H4 (cell line): ENCODE measurements around the gene COL4A2. TPM values are rescaled to one million over a fixed set of nuclear protein-coding genes. Genes with fewer than 3 reads are reported as not detected.

ENCODE experiments used
- DNase-seq: peaks from one replicate; pipeline ENCODE4 v3.0.0-alpha.2; 2015; ENCODE audit warnings: low spot score
- total RNA-seq: library from RNA; depleted of rRNA; stranded (reverse); fragments of >200 nt; shearing (Covaris generic); gene quantifications from 2 replicates; pipeline ENCODE4 v1.2.3, GENCODE V29; 2014

COL4A2 gene
- total RNA-seq, 1 experiment from 2014 or later: 20.4 TPM

DNA sequence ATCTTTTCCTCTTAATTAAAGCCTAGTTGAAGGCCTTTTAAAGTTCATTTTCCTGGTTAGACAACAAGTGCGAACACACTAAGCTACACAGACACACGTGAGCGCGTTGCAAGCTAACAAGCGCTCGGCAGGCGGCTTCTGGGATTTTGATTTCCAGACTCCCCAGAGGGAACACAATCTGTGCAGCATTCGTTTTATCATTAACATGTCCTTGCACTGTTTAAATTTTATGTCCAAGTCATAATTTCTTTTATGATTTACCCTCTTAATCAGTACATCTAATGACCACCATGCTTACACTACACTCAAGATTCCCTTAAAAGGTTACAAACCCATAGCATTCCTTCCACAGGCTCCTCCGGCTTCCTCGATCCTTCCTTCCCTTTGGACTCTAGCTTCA, 16.9 kb upstream of the COL4A2 start:
- DNase-seq: no peak

DNA sequence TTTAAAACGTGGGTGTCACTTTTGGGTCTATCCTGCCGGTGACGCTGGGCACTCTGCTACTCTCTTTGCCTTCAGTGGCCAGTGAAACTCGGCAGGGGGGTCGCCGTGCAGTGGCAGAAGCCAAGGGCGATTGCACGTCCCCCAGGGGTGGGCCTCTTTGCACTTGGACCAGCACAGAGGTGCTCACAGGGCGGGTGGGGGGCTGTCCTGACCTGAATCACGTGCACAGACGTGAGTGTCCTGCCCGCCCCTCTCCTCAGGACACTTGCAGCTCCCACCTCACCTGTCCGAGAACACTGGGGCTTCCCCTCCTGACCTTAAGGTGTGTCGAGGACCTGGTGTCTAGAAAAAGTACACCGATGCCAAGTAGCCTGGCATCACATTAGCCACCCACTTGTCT, 16.3 kb upstream of the COL4A2 start:
- DNase-seq: no peak

DNA sequence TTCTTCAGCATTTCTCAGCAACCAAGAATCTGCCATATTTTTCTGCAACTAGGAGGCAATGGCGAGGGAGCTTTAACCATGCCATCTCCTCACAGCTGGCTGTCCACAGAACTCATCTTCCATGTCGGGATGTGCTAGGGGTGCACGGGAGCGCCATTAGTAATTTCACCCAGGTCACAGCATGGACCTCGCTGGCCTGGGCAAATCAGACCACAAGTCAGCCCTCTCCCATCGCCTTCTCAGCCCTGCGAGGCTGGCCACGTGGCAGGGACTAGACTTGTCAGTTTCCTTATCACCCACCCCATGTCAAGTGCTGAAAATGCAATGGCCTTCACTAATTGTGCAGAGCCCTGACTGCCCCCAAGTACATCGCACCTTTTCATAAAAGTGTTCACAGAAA, 15.8 kb upstream of the COL4A2 start:
- DNase-seq: no peak

DNA sequence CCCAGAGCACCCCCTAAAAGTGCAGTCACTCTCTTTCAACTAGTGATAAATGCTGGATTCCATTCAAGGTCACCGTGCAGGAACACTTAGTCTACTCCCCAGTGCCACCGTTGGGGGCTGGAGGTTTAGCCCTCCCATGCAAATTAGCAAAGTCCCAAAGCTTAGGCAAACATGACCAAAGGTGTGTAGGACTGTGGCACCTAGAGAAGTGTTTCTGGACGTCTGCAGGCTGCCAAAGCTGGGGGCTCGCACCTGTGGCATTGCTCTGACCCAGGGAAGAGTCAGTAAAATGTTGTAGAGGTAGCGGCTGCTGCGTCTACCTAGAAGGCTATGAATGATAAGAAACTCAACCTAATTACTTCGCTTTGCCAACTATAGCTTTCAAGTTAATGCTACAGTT, 14.0 kb upstream of the COL4A2 start:
- no peak for DNase-seq

DNA sequence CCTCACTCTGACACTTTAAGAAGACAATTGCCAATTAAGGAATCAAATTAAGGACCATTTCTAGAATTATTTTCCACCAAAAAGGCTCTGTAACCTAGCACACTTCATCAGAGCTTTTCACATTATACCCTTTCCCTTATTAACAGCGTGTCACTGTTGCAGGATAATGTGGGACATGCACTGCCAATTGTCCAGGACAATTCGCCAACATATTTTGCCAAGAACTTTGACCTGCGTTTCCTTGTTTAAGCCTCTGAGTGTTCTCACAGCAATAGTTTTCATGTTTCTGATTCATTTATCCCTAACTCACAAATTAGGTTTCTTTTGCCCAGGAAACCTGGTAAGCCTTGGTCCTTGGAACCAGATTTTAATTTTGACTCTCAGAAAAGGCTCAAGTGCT, 13.4 kb upstream of the COL4A2 start:
- DNase-seq: no peak

DNA sequence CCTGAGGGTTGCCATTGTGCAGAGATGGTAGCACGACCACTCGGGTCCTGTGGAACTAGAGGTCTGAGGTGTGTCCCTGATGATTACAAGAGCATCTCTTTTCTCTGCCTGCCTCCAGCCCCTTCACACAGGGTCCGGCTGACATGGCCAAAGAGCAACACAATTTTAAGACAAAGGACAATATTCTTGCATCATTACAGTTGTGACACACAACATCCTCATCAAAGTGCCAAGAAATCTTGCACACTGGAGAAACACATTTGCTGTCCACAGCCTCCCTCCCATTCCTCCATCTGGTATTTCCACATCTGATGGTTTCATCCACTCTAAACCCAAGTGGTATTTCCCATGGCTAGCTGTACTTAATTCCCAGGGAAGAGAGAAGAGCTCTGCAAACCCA, 12.9 kb upstream of the COL4A2 start:
- no peak for DNase-seq

DNA sequence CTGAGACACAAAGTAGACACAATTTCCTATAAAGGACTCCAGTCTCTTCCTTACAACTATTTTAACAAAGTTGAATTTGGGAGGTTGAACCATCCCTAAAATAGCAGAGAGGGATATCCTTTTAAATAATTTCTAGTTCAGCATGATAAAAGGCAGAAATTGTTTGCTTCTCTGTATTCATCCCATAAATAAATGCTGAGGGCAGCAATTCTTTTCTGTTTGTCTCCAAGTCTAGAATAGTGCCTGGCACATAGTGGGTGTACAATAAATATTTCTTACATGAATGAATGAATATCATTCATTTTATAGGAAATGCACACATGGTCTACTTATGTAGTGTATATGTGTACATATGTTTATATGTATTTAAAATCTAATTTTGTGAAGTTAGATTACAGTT, 12.5 kb upstream of the COL4A2 start:
- DNase-seq: no peak

DNA sequence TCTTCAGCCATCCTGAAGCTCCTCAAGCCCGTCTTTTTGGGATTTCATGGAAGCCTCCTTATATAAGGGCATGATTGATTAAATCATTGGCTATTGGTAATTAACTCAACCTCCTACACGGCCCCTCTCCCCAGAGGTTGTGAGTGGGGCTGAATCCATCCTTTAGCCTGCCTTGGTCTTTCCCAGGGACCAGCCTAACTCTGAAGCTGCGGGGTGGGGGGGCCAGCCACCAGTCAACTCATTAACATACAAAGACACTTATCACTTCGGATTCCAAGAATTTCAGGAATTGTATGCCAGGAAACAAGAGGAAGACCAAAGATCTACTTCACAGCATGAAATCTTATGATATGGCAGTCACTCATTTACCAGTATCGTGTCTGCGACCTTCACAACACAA, 10.1 kb upstream of the COL4A2 start:
- DNase-seq: no peak

DNA sequence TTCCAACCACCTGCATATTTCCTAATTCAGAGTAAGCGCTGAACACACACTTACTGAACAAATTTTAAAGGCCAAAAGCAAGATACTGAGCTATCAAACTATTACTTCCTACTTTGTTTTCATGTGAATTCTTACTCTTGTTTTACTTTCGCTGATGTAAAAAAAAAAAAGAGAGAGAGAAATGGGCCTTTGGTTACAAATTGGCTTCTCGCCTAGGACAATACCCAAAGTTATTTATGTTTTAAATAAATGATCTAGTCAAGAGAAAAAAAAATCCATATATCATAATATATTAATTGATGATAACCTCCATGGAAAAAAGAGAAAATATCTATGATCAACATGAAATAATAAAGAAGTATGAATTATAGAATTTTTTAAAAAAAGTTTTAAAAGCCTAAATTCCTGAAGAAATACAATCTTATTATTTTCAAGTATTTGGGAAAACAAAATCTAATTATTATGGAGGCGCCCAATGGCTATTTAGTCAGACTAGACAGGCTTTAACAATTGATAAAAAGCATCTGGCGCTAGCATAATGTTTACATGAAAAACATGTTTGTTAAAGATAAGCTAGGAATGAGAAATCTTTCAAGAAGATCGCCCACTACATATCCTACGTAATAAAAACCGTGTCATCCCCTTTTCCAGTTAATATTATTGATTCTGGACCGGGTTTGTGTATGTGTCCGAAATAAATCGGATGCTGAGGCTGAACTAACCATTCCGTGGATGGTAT, 9.1 kb upstream of the COL4A2 start:
- no peak for DNase-seq

DNA sequence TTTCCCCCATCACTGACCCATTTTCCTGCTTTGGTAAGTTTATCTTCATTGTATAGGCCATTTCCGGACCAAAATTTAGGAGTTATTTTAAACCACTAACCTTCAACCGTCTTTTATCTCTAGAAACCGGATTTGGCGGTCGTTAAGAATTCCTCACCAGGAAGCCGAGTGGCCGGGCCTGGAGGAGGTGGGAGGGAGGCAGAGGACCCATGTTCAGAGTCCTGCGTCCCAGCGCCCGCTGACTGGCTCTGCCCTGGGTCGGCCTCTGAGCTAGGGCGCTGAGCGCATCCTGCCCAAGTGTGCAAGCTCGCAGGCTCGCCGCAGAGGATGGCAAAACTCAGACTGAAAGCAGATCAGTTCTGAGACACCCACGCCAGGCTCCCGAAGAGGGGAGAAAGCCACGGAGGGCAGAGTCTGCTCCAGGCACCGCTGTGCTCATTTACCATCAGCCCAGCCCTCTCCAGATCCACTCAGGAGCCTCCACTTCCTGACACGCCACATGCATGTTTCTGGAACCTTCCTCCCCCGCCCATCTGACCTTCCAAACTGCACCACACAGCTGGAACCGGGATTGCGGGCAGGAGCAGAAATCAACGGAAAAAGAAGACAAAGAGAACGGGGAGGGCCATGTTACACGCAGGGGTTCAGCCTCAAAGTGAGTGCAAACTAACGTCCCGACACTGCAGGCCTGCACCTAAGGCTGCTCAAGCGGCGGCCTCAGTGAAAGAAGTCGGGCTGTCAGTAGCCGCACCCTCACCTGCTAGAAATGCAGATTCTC, 8.4 kb upstream of the COL4A2 start:
- DNase-seq: no peak

DNA sequence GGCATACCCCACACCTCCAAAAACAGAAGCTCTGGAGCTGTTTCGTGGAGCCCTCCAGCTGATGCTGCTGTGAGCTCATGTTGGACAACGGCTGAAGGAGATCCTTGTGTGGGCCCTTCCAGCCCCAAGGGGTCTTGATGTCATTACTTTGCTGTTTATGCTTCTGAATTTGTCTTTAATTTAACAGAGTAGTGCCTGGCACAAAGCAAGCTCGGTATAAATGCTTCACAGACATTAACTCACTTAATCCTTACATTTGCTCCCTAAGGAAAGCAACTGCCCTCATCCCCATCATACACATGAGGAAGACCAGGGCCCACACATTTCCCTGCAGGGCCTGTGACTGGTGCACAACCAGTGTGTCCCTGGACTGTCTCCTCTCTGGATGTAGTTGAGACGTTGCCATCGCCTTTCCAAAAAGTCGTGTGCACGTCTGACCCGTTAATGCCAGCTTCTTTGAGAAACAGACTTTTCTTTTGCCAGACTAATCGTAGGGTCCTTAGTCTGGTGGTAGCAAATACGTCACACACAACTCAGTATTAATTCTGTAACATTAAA, 7.7 kb upstream of the COL4A2 start:
- no peak for DNase-seq

DNA sequence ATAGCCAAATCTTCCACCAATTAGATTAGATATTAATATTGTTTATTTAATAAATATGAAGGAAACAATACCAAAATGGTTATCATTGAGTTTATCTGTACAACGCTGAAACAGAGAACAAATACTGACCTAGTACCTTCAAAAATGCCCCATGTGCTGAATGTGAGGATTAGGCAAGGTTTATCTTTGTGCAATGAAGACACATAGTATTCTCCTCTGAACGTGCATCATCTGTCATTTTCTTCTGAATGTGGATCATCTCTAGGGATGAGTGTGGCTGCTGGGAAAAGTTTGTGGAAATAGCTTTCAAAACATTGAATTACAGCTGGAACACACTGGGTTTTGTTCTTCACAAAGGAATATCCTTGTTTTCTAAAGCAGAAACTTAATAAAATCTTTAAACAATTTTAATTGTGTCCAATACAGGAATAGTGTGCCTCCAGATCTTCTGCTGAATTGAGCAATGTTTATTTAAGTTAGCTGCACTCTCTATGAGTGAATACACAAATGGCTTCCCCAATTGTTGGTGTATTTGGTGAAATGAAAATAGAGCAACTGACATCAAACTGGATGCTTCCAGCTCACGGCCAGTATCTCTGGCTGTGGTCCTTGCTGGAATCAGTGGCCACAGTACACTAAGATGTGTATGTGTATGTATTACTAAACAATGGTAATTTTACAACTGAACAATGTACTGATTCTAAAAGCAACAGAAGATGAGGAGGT, 6.8 kb upstream of the COL4A2 start:
- no peak for DNase-seq

DNA sequence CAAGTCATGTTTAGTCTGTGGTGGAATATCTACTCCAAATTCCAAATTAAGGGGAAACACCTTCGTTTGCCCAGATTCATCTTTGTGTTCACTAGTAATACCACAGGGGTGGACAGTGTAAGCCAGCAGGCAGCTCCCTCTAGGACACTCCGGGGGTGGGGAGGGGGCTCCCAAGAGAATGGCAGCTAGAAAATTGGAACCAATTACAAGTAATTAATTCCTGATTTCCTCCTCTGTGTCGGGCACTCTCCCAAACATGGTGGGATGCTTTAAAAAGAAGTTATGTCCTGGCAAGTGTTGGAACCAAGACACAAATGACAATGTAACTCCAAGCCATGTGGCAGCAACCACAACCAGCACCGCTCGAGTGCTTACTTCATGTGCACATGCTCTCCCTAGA, 6.0 kb upstream of the COL4A2 start:
- no peak for DNase-seq

DNA sequence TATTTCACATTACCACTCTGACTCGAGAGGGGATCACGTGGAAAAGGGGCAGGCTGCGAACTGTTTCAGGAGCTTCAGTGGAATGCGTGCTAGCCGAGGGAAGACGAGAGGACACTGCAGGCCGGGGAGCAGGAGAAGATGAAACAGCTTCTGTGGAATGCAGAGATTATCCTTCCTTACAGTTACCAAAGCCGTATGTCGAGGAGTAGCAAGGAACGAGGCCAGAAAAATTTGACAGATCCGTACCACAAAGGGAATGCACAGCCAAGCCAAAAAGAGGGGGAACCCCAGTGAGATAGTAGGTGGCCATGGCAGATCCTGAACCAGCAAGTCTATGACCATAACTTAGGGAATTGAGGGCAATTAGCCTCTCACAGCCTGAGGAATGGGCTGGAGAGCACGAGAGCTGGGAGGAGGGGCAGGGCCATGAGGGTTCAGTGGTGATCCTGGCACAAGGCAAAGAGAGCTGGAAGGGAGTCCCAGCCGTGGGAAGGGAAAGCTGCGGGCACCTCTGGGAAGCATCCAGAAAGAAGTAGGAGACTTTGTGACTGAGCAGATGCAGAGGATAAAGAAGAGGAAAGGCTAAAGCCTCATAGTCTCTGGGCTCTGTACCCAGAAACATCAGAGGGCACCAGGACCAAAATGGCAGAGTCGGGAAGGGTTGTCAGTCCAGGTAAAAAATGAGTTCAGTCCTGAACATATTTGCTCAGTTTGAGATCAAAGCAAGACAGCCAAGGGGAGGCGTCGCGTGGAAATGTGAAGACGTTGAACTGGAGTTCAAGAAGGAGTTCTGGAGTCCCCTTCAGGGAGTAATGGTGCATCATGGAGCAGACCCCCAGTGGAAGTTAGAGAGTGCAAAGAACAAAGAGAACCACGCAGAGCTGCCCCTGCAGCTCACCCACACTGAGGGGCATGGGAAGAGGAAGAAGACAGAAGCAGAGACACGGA, 5.2 kb upstream of the COL4A2 start:
- no peak for DNase-seq

DNA sequence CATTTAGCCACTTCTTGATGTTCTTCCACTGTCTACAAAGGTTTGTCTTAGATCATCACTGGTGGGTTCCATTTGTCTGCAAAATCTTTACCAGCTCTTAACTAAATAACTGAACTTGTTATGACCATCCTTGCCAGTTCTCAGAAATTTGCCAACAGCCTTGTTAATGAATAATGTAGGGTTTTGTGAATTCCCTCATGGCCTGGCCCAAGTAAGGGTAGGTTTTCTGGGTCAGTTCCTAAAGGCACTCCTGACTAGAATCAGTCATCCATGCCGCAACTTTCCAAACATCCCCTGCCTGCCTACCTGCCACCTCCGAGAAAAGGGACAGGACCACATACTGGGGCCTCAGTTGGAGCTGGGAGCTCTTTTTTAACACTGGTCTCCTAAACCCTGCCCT, 4.1 kb upstream of the COL4A2 start:
- DNase-seq: no peak

DNA sequence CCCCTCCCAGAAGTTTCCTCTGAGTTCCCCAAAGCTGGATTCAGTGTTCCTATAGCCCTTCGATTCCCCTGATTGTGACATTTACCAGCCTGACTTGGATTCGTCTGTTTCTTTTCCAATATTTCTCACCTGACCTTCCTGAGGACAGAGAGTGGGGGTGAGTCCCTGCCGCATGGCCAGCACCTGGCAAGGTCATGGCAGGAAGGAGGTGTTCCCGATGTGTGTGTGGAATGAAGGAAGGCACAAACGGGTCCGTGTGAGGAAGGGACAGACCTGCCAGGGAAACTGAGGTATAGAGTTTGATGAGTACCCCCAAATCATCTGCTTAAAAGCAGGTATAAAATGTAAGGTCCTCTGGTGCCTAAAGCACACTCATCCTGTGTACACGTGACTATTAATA, 3.4 kb upstream of the COL4A2 start:
- no peak for DNase-seq

DNA sequence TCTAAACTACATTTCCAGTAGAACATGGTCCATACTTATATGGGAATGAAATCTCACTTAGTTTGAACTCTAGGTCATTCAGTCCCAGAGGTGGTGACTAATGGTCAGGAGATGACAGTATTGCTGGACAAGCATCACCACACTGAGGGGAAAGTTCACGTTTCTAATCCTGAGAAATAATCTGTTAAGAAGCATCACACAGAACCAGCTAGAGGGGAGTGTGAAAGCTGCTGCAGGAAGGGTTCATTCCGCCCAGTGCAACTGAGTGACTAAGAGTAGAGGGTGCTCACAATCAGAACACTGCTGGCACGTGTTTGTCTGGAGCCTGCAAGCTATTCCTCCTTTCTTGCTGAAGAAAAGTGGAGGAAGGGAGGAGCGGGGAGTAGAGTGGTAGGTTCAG, 2.8 kb upstream of the COL4A2 start:
- no peak for DNase-seq

DNA sequence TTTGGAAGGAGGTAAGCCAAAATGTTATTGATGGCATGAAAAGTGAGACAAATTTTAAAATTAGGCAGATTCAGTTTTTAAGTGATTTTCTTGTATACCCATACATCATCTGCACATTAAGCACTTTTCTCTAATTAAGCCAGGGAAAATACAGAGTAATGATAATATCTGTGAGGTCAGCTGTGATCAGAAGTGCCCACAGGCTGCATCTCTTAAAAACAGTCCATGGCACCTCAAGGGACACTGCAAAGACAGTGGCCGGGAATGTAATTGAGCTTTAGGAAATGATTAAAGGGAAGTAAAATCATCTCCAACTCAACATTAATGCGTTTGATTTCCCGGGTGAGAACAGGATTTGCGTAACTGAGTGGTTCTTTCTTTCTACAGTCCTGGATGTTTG, 2.1 kb upstream of the COL4A2 start:
- no peak for DNase-seq

DNA sequence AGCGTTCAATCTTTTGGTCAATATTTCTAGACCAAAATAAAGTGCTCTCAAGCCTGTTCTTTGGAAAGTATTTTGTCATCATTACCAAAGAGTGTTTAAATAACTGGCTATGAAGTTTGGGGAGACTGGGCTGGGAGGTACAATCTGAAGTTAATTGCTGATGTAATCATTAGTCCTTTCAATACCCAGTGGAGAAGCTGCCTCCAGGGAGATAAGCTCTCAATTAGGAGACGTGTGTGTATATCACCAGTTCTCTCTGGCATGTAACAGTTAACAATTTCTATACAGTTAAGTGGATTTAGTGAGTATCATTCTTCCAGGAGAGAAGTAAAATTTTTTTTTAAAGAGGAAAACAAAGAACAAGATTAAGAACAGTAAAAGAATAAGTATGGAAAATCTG, 1.5 kb upstream of the COL4A2 start:
- DNase-seq: no peak

DNA sequence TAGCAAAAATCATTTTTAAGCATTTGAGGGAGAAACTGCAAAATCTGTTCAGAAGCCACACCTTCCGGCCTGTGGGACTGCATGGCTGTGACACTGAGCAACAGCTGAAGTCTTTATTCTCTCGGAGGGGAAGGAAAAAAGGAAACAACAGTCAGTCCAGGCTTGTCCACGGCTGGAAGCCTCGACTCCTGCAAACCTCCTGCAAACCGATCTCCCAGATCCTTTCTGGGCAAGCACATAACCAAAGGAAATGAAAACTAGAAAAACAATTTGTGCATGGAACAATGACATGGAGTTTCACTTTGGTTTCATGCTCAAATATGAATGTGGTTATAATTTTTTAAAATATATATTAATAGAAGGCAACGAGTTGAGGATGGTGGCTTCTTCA, 1.1 kb upstream of the COL4A2 start:
- no peak for DNase-seq

DNA sequence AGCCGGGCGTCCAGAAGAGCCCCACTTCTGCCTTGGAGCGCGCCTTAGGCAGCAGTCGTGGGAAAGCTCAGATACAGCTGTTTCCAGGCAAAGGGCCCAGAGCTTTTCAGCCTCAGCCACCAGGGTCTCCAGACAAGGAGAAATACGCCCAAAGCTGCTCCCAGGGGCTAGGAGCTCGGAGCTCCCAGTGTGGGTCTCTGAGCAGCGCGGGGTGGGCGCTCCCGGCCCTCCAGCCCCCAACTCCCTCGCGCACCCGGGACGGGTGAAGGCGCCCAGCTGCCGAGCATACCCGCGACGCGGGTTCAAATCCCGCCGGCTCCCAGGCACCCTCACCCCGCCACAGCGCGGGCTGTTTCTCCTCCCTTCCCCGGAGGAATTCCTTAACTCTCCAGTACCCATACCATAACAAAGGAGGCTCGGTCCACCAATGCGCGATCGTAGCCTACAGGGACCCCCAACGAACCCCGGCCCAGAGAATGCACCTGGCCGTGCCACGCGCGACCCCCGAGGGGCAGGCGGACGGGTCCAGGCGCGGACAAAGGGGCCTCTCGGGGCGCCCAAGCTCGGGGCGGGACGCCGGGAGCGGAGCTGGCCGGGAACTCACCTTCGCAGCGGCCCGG, 634 bp upstream of the COL4A2 start:
- DNase-seq: no peak
